Smooth muscle cell (in vitro differentiated cells): Measurements from ENCODE around the gene GRID2IP. TPM values are rescaled to one million over a fixed set of nuclear protein-coding genes. Genes with fewer than 3 reads are reported as not detected.
"Not testable (repeated sequence)": the region's sequence is repeated elsewhere in the genome, so short reads cannot be mapped to it uniquely, and the experiment has no call there.

Experiments
- DNase-seq: peaks from one replicate; lab custom pipeline; 2025; ENCODE audit not compliant: unreplicated experiment; lab: John Stamatoyannopoulos, UW
- H2AFZ ChIP-seq: fragments of 200-600 bp; sonication (generic); 2 replicates; pipeline ENCODE4 v1.6.0; 2016; ENCODE audit warnings: antibody characterized with exemption, low read depth, mild to moderate bottlenecking
- H3F3A ChIP-seq: fragments of 200-600 bp; sonication (generic); 2 replicates; pipeline ENCODE4 v1.6.0; 2017; ENCODE audit warnings: antibody characterized with exemption, low read depth
- H3K27ac ChIP-seq: fragments of 200-600 bp; sonication (generic); 2 replicates; pipeline ENCODE4 v1.5.1; 2016; ENCODE audit warnings: low read depth, mild to moderate bottlenecking
- H3K27me3 ChIP-seq: fragments of 200-600 bp; sonication (generic); 2 replicates; pipeline ENCODE4 v1.6.1; 2016; ENCODE audit warnings: low read depth, mild to moderate bottlenecking
- H3K36me3 ChIP-seq: fragments of 200-600 bp; sonication (generic); 2 replicates; pipeline ENCODE4 v1.5.1; 2016; ENCODE audit warnings: low read depth
- H3K4me1 ChIP-seq: fragments of 200-600 bp; sonication (generic); 2 replicates; pipeline ENCODE4 v1.5.1; 2016; ENCODE audit warnings: low read depth
- H3K4me2 ChIP-seq: fragments of 200-600 bp; sonication (generic); 2 replicates; pipeline ENCODE4 v1.6.0; 2016; ENCODE audit warnings: mild to moderate bottlenecking
- H3K4me3 ChIP-seq: fragments of 200-600 bp; sonication (generic); 2 replicates; pipeline ENCODE4 v1.5.1; 2016; ENCODE audit warnings: mild to moderate bottlenecking
- H3K79me2 ChIP-seq: fragments of 200-600 bp; sonication (generic); 2 replicates; pipeline ENCODE4 v1.6.0; 2016; ENCODE audit warnings: low read depth, mild to moderate bottlenecking
- H3K9ac ChIP-seq: fragments of 200-600 bp; sonication (generic); 2 replicates; pipeline ENCODE4 v1.6.0; 2016; ENCODE audit warnings: low read depth
- H3K9me3 ChIP-seq: fragments of 200-600 bp; sonication (generic); replicated peaks from 2 replicates; pipeline ENCODE4 v1.5.1; 2016; ENCODE audit warnings: low read depth
- H4K20me1 ChIP-seq: fragments of 200-600 bp; sonication (generic); 2 replicates; pipeline ENCODE4 v1.6.0; 2016; ENCODE audit warnings: low read depth
- WGBS: methylation state at CpG from one replicate; pipeline ENCODE4 v1.1.7; 2016; ENCODE audit warnings: low lambda C conversion rate; 5-methylcytosine and 5-hydroxymethylcytosine counted together
- polyA plus RNA-seq: library from polyadenylated mRNA; unstranded; fragments of >200 nt; fragmentation: Nextera tagmentation; extraction: Ambion mirVana; gene quantifications from 2 replicates; pipeline ENCODE4 v1.2.1, GENCODE V29; 2016
- total RNA-seq: library from RNA; depleted of rRNA; stranded (reverse); fragments of >200 nt; gene quantifications from 2 replicates; pipeline ENCODE4 v1.2.3, GENCODE V29; 2014
- TF ChIP-seq, protein P1 (sequence below): fragments of 200-600 bp; sonication (generic); IDR thresholded peaks from 2 replicates; pipeline ENCODE4 v1.5.1; 2017; ENCODE audit warnings: borderline replicate concordance, mild to moderate bottlenecking, antibody characterized with exemption; ENCODE audit not compliant: insufficient read depth, poor library complexity, severe bottlenecking

GRID2IP gene
- total and polyA plus RNA-seq, 2 experiments from 2014 or later = not detected

DNA sequence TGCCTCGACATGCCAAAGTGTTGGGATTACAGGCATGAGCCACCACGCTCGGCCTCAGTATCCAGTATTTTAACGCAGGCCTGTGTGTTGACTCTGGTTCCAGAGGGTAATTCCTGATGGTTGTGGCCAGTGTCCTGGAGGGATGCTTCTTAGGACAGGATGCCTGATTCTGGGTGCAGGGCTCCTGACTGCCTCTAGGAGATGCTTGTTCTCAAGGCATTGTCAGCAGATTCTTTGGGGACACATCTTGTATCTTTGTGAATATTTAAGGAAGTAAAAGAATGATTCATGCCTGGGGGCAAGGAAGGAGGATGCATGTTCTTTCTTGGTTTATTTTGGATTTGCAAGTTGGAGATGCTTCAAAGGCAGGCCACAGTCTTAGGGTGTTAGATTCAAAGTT is 28.2 kb upstream of the GRID2IP start:
- Histone ChIP-seq H3K27me3 (no peaks in the 10 kb centered on the region), H3K4me2 (no peak overlapping the region), H3K9me3 (no peaks in the 10 kb centered on the region), H3K27ac (no peak overlapping the region), H3K4me3 (no peak overlapping the region), H3F3A (no peaks in the 10 kb centered on the region), H3K36me3 (peaks cover 14% of the 10 kb centered on the region), H3K79me2 (no peaks in the 10 kb centered on the region), H3K4me1 (peaks cover 6% of the 10 kb centered on the region), H4K20me1 (no peaks in the 10 kb centered on the region), H3K9ac (no peak overlapping the region), H2AFZ (no peak overlapping the region)
- DNase-seq = no peak
- 98% methylated on average over 4 of the region's 4 CpGs for WGBS
- TF ChIP-seq, protein P1, sequence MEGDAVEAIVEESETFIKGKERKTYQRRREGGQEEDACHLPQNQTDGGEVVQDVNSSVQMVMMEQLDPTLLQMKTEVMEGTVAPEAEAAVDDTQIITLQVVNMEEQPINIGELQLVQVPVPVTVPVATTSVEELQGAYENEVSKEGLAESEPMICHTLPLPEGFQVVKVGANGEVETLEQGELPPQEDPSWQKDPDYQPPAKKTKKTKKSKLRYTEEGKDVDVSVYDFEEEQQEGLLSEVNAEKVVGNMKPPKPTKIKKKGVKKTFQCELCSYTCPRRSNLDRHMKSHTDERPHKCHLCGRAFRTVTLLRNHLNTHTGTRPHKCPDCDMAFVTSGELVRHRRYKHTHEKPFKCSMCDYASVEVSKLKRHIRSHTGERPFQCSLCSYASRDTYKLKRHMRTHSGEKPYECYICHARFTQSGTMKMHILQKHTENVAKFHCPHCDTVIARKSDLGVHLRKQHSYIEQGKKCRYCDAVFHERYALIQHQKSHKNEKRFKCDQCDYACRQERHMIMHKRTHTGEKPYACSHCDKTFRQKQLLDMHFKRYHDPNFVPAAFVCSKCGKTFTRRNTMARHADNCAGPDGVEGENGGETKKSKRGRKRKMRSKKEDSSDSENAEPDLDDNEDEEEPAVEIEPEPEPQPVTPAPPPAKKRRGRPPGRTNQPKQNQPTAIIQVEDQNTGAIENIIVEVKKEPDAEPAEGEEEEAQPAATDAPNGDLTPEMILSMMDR = no peak

DNA sequence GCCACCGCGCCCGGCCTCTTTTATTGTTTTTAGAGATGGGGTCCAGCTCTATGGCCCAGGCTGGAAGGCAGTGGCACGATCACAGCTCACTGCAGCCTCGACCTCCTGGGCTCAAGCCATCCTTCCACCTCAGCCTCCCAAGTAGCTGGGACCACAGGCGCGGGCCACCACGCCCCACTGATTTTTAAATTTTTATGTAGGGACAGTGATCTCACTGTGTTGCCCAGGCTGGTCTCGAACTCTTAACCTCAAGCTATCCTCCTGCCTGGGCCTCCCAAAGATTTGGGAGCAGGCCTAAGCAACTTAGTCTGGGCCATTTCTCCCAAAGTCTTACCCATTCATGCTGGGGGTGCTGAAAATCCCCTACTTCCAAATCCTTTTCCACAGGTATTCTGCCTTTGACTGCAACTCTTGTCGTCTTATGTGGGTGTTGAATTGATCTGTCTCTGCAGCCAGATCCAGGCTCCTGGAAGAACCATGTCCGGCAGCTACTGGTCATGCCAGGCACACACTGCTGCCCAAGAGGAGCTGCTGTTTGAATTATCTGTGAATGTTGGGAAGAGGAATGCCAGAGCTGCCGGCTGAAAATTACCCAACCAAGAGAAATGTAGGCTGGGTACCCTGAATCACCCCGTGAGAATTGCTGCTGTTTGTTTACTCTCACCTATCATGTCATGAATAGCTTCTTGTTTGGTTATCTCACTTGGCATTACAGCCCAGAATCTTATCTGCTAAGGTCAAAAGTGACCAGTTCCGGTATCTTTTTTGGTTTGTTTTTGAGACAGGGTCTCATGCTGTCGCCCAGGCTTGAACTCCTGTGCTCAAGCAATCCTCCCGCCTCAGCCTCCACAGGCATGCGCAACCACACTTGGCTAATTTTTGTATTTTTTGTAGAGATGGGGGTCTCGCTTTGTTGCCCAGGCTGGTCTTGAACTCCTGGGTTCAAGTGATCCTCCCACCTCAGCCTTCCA is 27.1 kb upstream of the GRID2IP start:
- WGBS = 93% methylated on average over 18 of the region's 18 CpGs
- no peak for DNase-seq
- Histone ChIP-seq H4K20me1 (no peaks in the 10 kb centered on the region), H3K4me1 (peaks cover 6% of the 10 kb centered on the region), H3K4me2 (peak overlapping the region; percentile 95), H3F3A (no peaks in the 10 kb centered on the region), H3K79me2 (no peaks in the 10 kb centered on the region), H3K36me3 (peaks cover 14% of the 10 kb centered on the region), H3K4me3 (peak overlapping the region; percentile 72), H3K9me3 (no peaks in the 10 kb centered on the region), H3K27ac (peak overlapping the region; percentile 88), H2AFZ (no peak overlapping the region), H3K9ac (peak overlapping the region; percentile 94), H3K27me3 (no peaks in the 10 kb centered on the region)
- TF ChIP-seq, protein P1 = no peak

DNA sequence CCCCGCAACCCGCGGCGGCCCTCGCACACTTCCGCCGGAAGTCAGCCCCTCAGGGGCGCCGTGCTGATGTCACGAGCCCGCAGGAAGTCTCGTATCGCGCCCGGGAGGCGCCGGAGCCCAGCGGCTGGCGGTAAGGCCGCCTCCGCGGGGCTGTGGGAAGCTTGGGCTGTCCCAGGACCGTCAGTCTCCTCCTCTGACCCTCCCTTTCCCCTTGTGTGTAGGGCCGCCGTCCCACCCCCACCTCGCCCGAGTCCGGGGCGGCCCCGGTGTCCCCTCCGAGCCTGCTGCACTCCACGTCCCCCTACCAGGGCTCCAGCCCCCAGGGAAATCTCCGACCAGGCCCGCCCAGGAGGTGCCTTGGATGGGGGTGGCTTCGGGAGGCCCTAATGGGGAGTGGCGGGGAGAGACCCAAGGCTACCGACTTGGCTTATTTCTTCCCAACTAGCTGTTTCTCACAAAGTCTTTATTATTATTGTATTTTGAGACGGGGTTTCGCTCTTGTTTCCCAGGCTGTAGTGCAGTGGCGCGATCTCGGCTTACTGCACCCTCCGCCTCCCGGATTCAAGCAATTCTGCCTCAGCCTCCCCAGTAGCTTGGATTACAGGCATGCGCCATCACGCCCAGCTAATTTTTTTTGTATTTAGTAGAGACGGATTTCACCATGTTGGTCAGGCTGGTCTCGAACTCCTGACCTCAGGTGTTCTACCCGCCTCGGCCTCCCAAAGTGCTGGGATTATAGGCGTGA is 26.3 kb upstream of the GRID2IP start, which contains the start of gene ZDHHC4:
TSS of gene ZDHHC4 (plus strand) at position 86 of the 745 bp plus-strand sequence. CDS start 3,108 bp downstream, outside the sequence.
- H3K27me3 ChIP-seq = no peaks in the 10 kb centered on the region
- H4K20me1 ChIP-seq = no peaks in the 10 kb centered on the region

DNA sequence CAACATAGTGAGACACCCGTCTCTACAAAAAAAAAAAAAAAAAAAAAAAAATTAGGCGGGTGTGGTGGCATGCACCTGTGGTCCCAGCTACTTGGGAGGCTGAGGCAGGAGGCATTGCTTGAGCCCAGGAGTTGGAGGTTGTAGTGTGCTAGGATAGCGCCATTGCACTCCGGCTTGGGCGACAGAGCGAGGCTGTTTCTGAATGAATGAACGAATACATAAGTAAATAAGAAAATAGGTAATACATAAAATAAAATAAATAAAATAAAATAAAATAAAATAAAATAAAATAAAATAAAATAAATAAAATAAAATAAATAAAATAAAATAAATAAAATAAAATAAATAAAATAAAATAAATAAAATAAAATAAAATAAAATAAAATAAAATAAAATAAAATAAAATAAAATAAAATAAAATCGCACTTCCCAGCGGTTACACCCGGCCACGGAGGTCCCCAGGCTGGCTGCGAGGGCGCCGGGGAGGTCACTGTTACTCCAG is 25.7 kb upstream of the GRID2IP start:
- H4K20me1 ChIP-seq = not testable (repeated sequence)
- H2AFZ ChIP-seq = peak overlapping the region; percentile 86

More for the DNA sequence above, 26.3 kb upstream of the GRID2IP start, which contains the start of gene ZDHHC4:
- Histone ChIP-seq H3K4me3 (peak within 1 kb of the TSS; percentile 72), H3K4me1 (peaks cover 6% of the 10 kb centered on the region), H3F3A (no peaks in the 10 kb centered on the region), H3K79me2 (no peaks in the 10 kb centered on the region), H3K4me2 (peak within 1 kb of the TSS; percentile 95), H3K27ac (peak within 1 kb of the TSS; percentile 88), H3K9me3 (no peaks in the 10 kb centered on the region), H2AFZ (peak within 1 kb of the TSS; percentile 86), H3K36me3 (peaks cover 10% of the 10 kb centered on the region), H3K9ac (peak within 1 kb of the TSS; percentile 94)
- WGBS = 28% methylated on average over 40 of the region's 51 CpGs
- DNase-seq = peak; percentile 38
- TF ChIP-seq, protein P1 = no peak

More for the DNA sequence above, 25.7 kb upstream of the GRID2IP start:
- peak overlapping the region; percentile 95 for H3K4me2 ChIP-seq
- H3K27ac ChIP-seq = peak overlapping the region; percentile 88
- H3K9me3 ChIP-seq, H3K79me2 ChIP-seq, H3K27me3 ChIP-seq, H3K4me1 ChIP-seq, H3F3A ChIP-seq, H3K36me3 ChIP-seq, DNase-seq: not testable (repeated sequence)
- peak overlapping the region; percentile 72 for H3K4me3 ChIP-seq
- 38% methylated on average over 14 of the region's 14 CpGs for WGBS
- peak overlapping the region; percentile 94 for H3K9ac ChIP-seq
